Suppressor macrophage treated with lipopolysaccharide for 1 hour (primary cell): Measurements from ENCODE around the gene ARGFX.
"Not testable (repeated sequence)": the region's sequence is repeated elsewhere in the genome, so short reads cannot be mapped to it uniquely, and the experiment has no call there.

Source experiments
- DNase-seq, 3 donors: peaks; one replicate each; pipeline ENCODE4 v3.0.0-alpha.2; 2020 to 2022

Gene ARGFX

DNA sequence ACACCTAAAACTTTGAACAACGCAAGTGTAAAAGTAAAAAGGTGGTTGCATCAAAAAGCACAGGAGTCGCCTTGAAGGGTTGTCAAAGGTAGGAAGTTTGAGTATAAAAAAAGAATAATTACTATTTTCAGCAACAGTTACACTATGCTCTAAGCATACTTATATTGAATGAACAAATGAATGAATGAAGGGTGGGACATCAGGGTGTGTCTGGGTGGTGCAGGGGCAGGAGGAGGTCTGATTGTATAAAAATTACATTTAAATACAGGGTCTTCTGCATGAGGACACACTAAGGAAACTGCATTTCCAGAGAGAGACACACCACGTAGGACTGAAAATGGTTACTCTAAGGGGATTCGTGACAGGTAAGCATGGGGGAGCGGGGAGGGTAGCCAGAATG, at the start of gene ARGFX:
Gene ARGFX, plus strand, starts transcription at position 301 of the 400 bp plus-strand sequence. CDS start 2,765 bp downstream, outside the sequence.
- no peak for DNase-seq

DNA sequence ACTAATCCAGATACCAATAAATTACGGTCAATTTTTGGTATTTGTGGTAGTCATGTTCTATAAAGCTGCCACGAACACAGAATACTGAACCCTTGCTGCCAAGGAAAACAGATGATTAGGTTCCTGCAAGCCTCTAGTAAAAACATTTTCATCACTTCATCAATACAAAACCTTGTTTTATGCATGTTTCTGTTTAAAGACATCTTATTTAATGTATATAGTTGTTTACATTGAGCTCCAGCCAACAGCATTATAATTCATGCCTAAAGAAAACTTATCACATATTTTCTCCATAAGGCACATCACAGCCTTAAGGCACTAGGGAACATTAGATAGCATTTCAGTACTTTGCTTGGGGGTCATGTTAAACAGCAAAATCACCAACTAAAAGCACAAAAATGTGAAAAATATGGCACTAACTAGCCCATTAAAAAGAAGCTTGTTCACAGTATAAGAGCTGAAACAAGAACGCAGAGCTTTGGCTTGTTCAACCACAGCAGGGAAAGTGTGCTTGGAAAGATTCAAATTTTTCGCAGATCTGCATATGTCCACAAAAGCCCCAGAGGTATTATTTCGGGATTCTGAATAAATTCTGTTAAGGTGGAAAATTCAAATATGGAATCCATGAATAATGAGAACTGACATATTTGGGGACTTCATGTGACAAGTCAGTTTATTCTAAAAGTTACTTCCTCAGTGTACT, 49.6 kb upstream of the ARGFX start:
- DNase-seq, result no peak

DNA sequence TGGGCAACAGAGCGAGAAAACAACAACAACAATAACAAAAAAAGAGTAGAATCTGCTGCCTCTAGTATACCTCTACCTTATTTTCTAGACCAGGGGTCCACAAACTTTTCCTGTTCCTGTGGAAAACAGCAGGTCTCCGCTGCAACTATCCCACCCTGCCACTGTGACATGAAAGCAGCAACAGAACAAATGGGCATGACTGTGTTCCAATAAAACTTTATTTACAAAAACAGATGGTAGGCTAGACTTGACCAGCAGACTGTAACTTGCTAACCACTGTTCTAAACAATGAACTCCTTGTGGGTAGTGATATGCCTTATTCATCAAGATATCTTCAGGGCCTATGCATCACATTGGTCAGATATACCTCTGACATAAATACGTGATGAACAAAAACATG, 47.2 kb upstream of the ARGFX start:
- DNase-seq, result no peak

DNA sequence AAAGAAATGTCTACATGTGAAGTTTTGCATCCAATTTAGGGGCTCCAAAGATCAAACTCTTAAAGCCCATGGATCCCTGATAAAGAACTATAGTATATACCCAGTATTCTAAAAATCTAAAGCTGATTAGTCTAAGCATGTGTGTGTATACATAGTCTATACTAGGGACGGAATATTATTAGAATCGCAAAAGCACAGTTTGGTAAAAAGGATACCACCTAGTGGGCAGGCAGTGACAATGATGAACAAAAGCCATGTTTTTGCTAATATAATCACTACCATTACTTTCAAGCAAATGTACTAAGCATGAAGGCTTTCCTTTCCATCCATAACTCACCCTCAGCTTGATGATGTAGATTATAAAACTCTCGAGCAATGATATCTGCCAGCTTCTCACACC, 38.4 kb upstream of the ARGFX start:
- DNase-seq, result no peak

DNA sequence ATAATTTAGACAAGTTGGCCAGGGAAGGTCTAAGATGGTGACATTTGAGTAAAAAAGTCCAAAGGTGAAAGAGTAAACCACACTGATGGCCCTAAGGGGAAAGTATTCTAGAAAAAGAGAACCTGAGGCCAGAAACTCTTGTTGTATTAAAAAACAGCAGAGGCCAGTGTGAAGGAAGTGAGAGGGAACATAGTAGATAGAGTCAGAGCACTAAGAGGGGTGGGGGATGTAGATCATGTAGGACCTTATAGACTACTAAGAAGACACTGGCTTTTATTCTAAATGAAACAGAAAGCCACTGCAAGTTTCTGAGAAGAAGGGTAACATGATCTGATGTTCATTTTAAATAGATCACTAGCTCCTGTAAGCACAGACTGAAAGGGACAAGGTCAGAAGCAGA, 36.5 kb upstream of the ARGFX start:
- no peak for DNase-seq

DNA sequence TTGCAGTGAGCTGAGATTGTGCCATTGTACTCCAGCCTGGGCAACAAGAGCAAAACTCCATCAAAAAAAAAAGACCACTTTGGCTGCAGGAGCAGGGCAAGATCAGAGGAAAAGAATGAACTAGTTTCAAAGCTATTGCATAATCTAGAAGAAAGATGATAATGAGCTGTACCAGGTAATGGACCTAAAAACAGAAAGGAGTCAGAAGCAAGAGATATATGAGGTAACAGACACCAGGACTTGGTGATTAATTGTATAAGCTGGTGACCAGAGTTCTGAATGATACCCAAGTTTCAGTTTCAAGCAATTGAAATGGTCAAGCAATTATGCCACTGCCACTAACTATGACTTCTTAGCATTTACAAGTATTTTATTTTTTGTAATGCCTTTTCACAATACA, 24.8 kb upstream of the ARGFX start:
- DNase-seq, result no peak

DNA sequence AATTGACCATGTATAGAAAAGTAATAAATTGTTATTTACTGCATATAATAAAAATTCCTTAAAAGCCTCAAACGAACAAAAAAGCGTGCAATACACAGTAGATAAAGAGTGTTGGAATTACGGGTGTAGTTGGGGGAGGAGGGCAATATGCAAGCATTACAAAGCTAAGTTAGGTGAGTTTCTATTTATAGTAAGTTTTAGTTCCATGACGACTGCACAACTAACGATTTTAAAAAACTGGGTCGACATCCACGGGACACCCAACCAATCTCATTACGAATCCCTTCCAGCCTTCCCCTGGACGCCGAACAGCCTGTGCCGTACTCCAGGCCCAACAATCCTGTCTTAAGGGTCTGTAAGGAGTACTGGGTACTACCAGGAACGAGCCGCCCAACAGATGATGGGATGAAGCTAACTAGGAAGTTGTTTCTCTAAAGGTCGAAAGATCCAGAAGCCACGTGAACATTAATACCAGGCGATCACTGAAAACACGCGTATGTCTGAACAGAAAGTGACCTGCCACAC, 22.6 kb upstream of the ARGFX start:
- no peak for DNase-seq

DNA sequence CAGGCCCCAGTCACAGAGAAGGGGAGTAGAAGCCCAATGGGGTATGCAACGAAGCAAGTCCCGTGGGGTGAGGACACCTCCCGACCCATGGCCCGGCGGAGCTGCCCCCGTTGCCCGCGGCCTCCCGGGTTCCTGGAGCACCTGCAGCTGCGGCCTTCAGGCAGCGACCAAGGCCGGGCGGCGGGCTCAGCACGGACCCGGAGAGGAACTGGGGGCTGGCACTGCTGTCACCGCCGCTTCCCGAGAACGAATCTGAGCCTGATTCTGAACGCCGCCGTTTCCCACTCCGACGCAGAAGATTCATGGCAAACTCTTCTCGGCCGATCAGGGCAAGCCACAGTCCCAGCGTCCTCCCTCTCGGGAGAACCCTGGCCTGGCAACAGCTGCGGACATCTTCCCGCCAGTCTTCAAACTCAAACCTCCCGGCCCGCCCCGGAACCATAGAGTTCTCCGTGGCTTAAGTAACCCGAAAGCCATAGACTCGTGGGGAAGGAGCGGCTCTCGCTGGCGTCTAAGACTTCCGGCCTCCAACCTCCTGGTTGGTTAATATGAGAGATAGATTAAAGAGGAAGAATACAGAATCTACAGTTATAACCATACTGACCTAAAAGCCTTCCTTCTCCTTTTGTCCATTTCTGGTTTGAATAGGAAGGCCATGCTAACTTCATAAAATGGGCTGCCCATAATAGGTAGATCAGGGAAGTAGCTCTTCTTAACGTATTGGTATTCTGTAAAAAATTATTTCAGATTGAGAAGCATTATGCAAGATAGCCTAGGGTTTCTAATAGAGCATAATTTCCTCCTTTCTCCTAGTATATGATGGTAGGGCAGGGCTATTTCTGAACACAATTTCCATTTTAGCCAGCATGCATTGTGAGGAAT, 21.9 kb upstream of the ARGFX start, which contains the start of gene POLQ:
Gene POLQ, minus strand, starts transcription at position 415 of the 882 bp plus-strand sequence. Its CDS starts 111 bp downstream, at position 304.
- DNase-seq, result peak; percentile 96 to 98 (median 98)

DNA sequence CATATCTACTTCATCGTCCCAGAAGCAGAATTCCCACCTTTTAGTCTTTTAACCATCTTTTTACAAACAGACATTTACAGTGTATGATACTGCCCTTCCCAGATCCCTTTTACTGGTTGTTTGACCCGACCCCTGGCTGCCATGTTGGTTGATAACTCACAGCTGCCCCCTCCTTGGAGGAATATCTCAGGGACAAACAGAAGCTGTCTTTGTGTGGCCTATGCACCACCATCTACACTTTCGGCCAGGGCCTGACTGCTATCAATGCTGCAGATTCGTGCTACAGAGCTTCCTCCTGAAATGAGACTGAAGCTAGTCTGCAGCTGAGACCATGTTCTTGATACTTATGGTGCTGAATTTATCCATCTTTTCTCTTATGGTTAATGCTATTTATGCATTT, 15.4 kb upstream of the ARGFX start:
- no peak for DNase-seq

DNA sequence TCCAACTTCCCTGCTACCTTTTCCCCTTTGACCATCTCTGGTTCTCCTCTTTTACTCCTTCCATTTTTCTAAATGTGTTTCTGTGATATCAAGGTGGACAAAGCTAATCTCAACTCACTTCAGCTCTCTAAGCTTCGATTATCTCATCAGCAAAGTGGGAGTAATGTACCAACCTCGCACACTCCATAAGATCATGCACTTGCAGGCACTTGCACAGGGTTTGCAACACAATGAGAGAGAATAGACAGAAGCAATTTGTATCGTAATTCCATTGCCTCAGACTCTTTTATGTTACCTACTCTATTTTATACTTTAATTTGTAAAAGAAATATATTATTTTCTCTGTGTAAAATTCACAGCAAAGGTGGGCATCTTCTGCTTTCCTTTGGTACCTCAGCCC, 15.0 kb upstream of the ARGFX start:
- no peak for DNase-seq

DNA sequence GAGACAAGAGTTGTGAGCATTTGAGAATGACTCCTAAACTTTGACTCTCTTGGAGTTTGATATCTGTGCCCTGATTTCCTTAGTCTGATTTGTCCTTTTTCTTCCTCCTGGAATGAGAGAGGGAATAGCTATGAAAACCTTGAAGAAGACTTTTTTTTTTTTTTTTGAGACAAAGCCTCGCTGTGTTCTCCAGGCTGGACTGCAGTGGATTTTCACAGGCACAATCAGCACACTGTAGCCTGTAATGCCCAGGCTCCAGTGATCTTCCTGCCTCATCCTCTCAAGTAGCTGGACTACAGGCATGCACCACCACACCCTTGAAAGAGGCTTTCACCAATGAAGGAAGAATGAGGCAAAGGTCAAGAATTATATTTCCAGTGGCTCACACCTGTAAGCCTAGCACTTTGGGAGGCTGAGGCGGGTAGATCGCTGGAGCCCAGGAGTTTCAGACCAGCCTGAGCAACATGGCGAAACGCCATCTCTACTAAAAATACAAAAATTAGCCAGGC, 10.3 kb upstream of the ARGFX start:
- no peak for DNase-seq

DNA sequence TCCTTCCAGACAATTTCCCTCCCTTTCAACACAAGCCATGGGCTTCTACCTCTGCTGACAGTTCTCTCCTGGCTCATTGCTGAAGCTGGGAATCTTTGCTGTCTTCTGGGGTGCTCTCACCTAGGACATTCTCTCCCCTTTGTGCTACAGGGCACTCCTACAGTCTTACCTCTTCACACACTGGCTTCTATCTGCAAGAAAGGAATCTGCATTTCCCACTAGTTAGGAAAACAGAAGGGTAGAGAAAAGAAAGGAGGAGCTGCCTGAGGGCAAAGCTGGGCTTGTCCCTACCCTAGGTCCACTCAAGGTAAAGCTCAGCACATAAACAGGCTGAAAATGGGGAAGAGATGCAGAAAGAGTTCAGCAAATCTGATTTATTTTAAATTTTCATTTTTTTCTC, 5.6 kb upstream of the ARGFX start:
- DNase-seq, result no peak

DNA sequence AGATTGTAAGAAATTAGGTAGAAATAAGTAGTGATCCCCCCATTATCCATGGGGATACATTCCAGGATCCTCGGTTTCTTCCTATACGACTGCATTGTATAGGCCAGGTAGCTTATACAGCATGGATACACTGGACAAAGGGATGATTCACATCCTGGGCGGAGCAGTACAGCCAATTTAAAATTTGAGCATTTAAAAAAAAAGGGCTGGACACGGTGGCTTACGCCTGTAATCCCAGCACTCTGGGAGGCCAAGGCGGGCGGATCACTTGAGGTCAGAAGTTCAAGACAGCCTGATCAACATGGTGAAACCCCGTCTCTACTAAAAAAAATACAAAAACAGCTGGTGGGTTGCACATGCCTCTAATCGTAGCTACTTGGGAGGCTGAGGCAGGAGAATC, 976 bp upstream of the ARGFX start:
- no peak for DNase-seq

DNA sequence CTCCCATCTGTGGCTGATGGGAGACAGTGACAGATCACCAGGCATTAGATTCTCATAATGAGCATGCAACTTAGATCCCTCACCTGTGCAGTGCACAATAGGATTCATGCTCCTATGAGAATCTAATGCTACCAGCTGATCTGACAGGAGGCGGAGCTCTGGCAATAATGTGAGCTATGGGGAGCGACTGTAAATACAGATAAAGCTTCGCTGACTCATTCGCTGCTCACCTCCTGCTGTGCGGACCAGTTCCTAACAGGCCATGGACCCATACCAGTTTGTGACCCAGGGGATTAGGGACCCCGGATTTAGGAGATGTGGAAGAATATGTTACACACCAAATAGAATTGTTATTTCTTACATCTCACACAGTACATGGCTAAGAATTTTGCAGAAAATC, 6.7 kb downstream of the ARGFX start:
- no peak for DNase-seq

DNA sequence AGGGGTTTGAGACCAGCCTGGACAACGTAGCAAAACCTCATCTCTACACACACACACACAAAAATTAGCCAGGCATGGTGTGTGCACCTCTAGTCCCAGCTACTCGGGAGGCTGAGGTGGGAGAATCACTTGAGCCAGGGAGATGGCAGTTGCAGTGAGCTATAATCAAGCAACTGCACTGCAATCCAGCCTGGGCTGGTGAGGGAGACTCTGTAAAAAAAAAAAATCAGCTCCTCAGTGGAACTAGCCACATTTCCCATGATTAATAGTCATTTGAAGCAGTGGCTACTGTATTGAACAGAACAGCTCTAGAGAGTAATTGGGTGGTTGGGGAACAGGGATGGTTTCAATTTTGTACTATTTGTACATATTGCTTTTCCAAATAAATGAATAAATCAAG, 13.9 kb downstream of the ARGFX start:
- no peak for DNase-seq

DNA sequence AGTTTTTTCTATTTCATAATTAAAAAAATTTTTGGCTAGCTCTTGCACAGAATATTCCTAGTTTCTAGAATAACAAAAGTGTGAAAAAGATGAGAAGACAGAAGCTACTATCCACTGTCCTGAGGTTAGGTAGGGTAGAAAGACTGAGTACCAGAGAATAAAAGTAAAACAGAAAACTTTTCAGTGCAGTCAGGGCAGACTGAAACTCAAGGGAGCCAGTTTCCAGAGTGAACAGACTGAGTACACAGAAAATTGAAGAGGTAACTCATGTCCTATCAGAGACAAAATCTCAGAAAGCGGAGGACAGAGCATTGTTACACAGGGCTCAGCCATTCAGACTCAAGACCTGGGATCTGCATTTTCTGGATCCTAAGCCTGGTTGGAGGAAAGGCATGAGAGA, 16.7 kb downstream of the ARGFX start:
- no peak for DNase-seq

DNA sequence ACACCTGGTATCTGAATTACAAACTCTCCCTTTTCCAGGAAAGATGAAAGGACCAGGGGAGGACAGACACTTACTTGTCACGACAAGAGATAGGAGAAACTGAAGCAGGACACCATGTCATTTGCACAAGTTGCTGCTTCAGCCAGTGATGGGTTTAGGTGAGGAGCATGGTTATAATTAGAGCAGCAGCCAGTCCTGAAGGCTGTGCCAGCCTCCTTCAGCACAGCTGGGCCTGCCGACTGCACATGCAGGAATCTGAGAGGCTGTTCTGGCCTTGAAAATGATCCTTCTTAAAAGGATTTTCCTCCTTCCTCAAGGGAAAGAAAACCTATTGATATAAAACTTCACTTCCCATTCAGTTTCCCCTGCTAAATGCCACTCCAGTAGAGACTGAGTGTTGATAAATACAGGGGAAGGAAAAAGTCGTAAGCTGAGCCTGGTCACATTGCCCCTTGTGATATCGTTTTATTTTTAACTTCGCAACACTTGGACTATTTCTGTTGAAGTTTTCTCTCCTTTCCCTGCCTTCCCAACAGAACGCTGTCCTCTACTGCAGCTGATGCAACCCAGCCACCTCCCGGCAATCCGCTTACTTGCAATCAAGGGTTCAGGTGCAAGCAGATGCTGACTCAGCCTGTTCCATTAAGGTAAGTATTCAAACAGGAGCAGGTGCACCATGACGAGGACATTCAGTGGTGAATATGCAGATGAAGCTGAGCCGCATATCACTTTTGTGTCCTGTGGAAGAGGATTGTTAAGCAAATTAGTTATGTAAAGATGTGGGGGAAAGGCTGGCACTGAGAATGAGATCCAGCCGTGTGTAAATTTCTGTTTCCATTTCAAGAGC, 25.3 kb downstream of the ARGFX start, which contains the start of gene FBXO40:
Gene FBXO40, plus strand, starts transcription at position 524 of the 847 bp plus-strand sequence. CDS start 27,197 bp downstream, outside the sequence.
- no peak for DNase-seq

DNA sequence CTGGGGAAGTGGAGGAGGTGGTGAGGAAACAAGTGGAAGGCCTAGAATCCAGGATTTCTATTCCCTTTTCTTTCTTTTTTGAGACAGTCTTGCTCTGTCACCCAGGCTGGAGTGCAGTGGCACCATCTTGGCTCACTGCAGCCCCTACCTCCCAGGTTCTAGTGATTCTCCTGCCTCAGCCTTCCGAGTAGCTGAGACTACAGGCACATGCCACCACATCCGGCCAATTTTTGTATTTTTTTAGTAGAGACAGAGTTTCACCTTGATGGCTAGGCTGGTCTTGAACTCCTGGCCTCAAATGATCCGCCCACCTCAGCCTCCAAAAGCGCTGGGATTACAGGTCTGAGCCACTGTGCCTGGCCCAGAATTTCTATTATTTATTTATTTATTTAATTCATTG, 26.1 kb downstream of the ARGFX start:
- not testable (repeated sequence) for DNase-seq

DNA sequence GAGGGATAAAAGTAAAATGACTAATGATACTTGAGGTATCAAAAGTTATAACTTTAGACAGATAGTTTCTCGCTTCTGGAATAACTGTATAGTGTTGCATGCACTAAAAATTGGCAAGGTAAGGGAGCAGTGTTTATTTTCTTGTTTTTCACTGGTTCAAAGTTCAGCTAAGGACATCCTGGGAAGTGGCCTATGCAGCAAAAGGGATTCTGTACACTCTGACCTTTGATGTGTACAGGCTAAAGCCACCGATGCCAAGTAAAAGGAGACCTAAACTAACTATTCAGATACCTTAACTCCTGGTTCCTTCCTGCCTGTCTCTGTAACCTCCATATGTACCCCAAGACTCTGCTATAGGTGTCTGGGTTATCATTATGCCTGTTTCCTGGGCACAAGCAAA, 27.1 kb downstream of the ARGFX start:
- no peak for DNase-seq

DNA sequence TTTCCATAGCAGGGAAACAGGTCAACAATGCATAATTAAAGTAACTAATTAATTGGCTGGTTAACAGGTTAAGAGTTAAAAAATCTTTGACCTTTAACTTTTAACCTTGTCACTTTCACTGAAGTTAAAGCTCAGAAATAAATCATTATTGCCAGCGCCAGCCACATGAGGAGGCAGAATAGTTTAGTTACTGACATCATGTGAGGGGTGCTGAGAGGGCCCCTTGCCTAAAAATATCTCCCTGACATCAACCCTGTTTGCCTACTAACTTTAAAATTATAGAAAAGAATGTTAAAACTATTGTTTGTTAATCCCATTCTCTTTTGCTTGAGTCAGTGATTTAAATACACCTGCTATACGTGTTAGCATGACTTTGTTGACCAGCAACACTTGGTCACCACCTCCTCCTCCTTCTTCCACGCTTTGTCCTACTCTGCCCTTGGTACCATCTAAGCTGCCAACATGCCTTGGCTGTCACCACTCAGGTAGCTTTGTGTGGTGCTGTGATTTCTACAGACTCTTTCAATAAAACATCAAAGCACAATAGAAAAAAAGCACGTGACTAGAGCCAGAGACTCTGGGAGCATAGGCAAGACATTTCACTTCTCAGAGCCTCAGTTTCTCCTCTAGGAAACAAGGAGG, 28.1 kb downstream of the ARGFX start:
- no peak for DNase-seq

DNA sequence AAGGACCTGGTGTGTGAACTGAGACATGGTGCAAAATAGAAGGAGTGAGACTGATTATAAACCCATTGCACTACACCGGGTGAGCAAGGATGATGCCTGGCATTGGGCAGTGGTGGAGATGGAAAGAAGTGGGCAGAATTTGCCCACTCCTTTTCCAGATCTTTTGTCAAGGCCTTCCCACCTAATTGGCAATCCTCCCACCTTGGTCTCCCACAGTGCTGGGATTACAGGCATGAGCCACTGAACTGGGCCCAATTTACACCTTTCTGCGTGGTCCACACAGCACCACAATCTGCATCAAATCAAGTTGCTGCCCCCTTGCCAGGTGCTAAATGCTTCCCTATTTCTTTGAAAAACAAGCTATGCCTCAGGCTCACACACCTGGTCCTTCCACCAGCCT, 30.8 kb downstream of the ARGFX start:
- no peak for DNase-seq

DNA sequence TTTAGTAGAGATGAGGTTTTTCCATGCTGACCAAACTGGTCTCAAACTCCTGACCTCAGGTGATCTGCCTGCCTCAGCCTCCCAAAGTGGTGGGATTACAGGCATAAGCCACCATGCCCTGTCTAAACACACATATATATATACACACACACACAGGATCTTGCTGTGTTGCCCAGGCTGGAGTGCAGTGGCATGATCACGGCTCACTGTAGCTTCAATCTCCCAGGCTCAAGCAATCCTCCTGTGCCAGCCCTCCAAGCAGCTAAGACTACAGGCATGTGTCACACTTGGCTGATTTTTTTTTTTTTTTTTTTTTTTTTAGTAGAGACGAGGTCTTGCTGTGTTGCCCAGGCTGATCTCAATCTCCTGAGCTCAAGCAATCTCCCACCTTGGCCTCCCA, 32.2 kb downstream of the ARGFX start:
- not testable (repeated sequence) for DNase-seq
